Hematopoietic multipotent progenitor cell treated with erythropoietin and hydrocortisone succinate and interleukin-3 and kit ligand, for 8 days (in vitro differentiated cells): ENCODE measurements around the gene ITPK1.

Source experiments
- DNase-seq: peaks from one replicate; pipeline ENCODE4 v3.0.0-alpha.2; 2015

The ITPK1 gene

GRCh38 chr14:92946847-92947545, 168.7 kb downstream of the ITPK1 start:
- no peak for DNase-seq

- no peak for DNase-seq
Observed at GRCh38 chr14:92945959-92946846, 169.5 kb downstream of the ITPK1 start.

- no peak for DNase-seq
Observed at GRCh38 chr14:92945544-92945943, 170.2 kb downstream of the ITPK1 start.

GRCh38 chr14:92944976-92945375, 170.7 kb downstream of the ITPK1 start:
- DNase-seq, result no peak

- DNase-seq, result no peak
Observed at GRCh38 chr14:92943855-92944570, 171.7 kb downstream of the ITPK1 start.

DNA sequence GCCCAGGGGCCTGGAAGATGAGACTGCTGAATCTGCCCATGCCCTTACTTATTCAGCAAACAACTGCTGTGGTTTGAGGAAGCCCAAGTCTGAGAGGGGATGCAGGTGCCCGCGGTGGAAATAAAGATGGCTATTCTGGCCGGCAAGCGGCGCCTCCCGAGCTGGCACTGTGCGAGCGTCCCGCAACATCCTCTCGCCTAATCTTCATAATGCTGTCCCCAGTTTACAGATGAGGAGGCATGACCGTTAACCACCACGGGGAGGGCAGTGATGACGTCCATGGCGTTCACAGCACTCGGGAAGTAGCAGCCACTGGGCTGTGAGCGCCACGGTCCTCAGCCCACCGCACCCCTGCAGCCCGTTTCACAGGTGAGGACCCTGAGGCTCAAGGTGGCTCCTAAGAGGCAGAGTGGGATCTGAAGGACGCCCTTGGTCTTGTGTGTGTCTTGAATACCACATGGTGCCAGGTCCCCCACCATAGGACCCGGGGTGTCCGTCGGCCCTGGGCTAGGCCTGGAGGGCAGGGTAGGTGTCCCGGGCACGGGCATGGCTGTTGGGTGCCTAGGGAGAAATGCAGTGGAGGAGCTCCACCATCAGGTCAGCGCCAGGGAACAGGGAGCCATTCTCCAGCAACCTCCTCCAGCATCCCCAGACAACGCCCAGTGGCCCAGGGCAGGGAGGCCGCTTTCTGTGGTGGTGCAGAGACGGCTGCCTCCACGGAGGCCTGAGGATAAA, 172.6 kb downstream of the ITPK1 start:
- no peak for DNase-seq

DNA sequence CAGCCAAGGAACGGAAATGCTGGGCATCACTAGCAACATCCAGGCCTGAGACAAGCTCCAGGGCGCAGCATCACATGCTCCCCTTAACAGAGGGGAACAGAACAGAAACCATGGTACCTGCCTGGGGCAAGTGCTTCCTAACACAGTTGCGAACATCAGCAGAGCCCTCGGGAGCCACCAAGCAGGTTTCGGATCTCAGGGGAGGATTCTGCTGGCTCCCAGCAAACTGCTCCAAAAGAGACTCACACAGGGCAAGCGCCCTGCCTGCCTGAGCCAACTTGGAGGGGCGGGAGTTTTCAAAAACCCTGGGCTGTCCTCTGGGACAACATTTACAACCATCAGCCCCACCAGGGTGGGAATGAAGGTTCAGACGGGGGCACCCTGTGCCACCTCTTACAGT, 173.1 kb downstream of the ITPK1 start:
- DNase-seq, result no peak

DNA sequence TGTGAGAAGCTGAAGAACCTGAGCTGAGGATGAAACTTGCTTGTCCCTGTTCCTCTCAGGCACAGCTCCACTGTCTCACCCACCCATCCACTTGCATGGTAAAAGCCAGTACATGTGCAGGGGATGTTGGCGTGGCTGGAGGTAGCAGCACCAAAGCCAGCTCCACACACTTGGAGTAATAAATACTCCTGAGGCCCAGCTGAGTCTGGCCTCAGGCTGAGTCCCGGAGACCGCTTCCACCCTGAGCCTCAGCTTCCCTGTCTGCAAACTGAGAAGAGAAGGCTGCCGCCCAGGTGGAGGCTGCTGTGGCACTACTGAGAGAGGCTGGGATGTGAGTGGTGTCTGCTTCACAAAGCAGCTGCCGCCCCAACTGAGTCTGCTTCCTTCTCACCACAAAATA, 173.6 kb downstream of the ITPK1 start:
- DNase-seq, result no peak

DNA sequence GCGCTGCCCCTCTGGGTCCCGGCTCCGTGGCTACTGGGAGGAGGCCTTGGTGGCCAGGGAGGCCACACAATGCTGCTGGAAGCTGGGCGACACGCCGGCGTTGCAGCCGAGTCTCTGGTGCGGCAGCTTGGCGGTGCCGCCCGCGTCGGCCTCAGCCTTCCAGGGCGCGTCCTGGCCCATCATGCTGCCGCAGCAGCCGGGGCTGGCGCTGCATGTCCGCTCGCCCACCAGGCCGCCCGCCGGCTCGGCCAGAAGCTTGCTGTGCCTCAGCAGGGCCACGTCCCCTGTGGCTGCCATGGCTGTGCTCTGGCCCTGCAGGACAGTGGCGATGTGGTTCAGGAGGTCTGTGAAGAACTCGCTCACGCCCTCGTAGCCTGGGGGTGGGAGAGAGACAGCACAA, 174.2 kb downstream of the ITPK1 start:
- DNase-seq, result no peak

DNA sequence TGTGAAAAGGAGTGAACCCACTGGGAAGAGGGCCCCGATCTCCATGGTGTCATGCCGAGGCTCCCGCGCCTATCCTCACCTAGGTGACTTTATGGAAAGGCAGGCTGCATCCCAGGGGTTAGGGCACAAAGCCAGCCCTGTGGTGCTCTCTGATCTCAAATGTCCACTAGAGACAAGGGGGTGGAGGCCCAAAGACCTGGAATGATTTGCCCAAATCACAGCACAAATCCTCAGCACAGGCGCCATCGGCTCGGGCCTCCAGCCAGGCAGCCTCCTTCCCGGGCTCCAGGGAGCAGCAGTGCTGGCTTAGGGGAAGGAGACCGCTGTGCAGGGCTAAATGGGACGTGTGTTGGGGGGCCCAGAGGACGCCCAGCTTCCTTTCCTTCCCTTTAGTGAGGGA, 175.2 kb downstream of the ITPK1 start:
- no peak for DNase-seq

DNA sequence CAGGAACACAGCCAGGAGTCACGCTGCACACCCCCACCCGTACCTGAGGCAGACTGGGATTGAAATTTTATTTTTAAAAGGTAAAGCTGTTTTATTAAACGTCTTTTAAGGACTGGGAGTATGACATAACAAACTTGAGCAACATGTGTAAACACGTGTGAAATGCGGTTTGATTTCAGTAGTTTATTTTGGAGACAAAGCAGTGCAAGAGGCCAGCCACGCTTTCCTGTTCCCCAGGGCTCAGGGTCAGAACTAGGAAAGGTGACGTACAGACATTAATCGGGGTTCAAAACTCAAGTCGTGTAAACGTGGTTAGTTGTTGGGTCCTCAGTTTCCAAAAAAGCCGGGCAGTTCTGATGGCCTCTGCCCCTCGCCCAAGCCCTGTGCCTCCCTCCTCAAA, 176.0 kb downstream of the ITPK1 start:
- no peak for DNase-seq

- DNase-seq, result no peak
Observed at GRCh38 chr14:92938890-92939671, 176.6 kb downstream of the ITPK1 start.

GRCh38 chr14:92938235-92938875, 177.4 kb downstream of the ITPK1 start:
- no peak for DNase-seq

DNA sequence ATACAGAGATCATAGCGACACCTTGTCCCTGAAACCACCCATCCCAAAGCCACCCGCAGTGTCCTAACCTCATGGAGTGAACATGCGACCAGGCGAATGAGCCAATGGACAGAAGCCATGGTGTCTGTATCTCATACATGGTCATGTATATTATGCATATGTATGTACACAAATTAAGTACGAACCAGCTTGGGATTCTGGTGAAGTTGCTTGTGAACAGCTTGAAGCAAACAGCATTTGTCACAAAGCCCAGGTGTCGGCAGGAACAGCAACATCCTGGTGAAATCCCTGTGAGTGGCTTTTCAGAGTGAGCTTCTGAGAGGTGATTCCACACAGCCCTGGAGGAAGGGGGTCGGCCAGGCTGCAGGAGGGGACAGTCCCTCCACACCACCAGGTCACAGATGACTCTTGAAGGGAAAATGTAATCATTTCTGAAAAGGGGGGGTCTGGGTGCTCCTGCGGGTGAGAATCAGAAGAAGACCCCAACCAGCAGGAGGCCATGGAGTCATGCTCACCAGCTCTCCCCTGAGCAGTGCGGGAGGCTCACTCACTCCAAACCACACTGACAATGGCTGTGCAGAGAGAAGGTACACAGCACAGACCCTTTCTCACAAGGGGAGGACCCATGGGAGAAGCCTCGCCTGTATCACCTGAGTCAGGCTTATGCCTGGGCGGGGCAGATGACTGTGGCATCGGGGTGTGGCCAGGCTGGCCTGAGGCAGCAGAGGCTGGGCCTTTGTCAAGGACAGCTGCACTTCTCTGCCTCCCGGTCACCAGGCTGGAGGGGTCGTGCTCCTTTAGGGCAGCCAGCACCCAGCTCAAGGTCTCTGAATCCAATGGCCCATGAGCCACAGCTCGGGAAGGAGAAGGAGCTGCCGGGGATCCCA, 178.4 kb downstream of the ITPK1 start:
- no peak for DNase-seq

GRCh38 chr14:92936085-92936484, 179.6 kb downstream of the ITPK1 start:
- no peak for DNase-seq

- no peak for DNase-seq
Observed at GRCh38 chr14:92935446-92935845, 180.3 kb downstream of the ITPK1 start.

GRCh38 chr14:92934196-92935085, 181.3 kb downstream of the ITPK1 start:
- DNase-seq, result no peak

- no peak for DNase-seq
Observed at GRCh38 chr14:92933481-92933880, 182.2 kb downstream of the ITPK1 start.
